ENCODE data around the gene PEX11B.

- TF ChIP-seq ZNF830 (tag by site-specific recombination; IDR thresholded peaks at IDR 0.05; ENCODE audit: low read depth) (no peak), MYNN (tag by site-specific recombination; IDR thresholded peaks at IDR 0.05; ENCODE audit: borderline replicate concordance) (no peak), ZNF555 (tag by site-specific recombination; conservative IDR thresholded peaks at IDR 0.05) (no peak), CTCF (tag by site-specific recombination; IDR thresholded peaks at IDR 0.05) (no peak)
- TF ChIP-seq, protein P1, sequence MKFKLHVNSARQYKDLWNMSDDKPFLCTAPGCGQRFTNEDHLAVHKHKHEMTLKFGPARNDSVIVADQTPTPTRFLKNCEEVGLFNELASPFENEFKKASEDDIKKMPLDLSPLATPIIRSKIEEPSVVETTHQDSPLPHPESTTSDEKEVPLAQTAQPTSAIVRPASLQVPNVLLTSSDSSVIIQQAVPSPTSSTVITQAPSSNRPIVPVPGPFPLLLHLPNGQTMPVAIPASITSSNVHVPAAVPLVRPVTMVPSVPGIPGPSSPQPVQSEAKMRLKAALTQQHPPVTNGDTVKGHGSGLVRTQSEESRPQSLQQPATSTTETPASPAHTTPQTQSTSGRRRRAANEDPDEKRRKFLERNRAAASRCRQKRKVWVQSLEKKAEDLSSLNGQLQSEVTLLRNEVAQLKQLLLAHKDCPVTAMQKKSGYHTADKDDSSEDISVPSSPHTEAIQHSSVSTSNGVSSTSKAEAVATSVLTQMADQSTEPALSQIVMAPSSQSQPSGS (tag by site-specific recombination; IDR thresholded peaks at IDR 0.05; ENCODE audit: low read depth): no peak
- TF ChIP-seq, protein P2, sequence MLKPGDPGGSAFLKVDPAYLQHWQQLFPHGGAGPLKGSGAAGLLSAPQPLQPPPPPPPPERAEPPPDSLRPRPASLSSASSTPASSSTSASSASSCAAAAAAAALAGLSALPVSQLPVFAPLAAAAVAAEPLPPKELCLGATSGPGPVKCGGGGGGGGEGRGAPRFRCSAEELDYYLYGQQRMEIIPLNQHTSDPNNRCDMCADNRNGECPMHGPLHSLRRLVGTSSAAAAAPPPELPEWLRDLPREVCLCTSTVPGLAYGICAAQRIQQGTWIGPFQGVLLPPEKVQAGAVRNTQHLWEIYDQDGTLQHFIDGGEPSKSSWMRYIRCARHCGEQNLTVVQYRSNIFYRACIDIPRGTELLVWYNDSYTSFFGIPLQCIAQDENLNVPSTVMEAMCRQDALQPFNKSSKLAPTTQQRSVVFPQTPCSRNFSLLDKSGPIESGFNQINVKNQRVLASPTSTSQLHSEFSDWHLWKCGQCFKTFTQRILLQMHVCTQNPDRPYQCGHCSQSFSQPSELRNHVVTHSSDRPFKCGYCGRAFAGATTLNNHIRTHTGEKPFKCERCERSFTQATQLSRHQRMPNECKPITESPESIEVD (tag by site-specific recombination; IDR thresholded peaks at IDR 0.05): no peak
These were observed 46.3 kb downstream of the PEX11B start for GRCh38 chr1:145871994-145872924.

All from HEK293 (cell line).